OCI-LY7 (cell line): Measurements from ENCODE around the gene MAP7D3. TPM values are rescaled to one million over a fixed set of nuclear protein-coding genes. Genes with fewer than 3 reads are reported as not detected.

Source experiments
- BruUV-seq: library from RNA; stranded (reverse); fragments of 400-500 nt; replicated peaks from 2 replicates; lab custom pipeline; 2021; lab: Mats Ljungman, UMichigan
- CTCF ChIA-PET: fragments of 300-600 bp; sonication (Branson Sonifier 250); formaldehyde crosslinking; loops from one replicate; lab custom pipeline; 2022; ENCODE audit warnings: antibody characterized with exemption; ENCODE audit not compliant: unreplicated experiment; lab: Charles Lee
- POLR2A ChIA-PET: fragments of 300-600 bp; sonication (Branson Sonifier 250); formaldehyde crosslinking; loops from one replicate; lab custom pipeline; 2022; ENCODE audit warnings: antibody characterized with exemption; lab: Charles Lee
- DNase-seq: peaks from one replicate; pipeline ENCODE4 v3.0.0-alpha.2; 2015; ENCODE audit warnings: low spot score
- H2AFZ ChIP-seq: fragments of 200-600 bp; sonication (generic), shearing (Covaris generic); 2 replicates; pipeline ENCODE4 v1.6.1; 2014; ENCODE audit warnings: mild to moderate bottlenecking, antibody characterized with exemption, low read length, moderate library complexity
- H3K27ac ChIP-seq: fragments of 200-600 bp; sonication (generic); 2 replicates; pipeline ENCODE4 v1.5.1; 2014; ENCODE audit warnings: mixed run types, low read depth, mild to moderate bottlenecking, moderate library complexity, low read length, inconsistent platforms; ENCODE audit not compliant: poor library complexity, severe bottlenecking
- H3K36me3 ChIP-seq: fragments of 200-600 bp; sonication (generic); 2 replicates; pipeline ENCODE4 v1.6.1; 2014; ENCODE audit warnings: mild to moderate bottlenecking, antibody characterized with exemption, low read length, moderate library complexity, mixed read lengths; ENCODE audit not compliant: insufficient read depth
- H3K4me1 ChIP-seq: fragments of 200-600 bp; sonication (generic); 2 replicates; pipeline ENCODE4 v1.5.1; 2014; ENCODE audit warnings: mild to moderate bottlenecking, low read length; ENCODE audit not compliant: insufficient read depth, poor library complexity, severe bottlenecking
- H3K4me2 ChIP-seq: fragments of 200-600 bp; sonication (generic); 2 replicates; pipeline ENCODE4 v1.6.1; 2014; ENCODE audit warnings: mild to moderate bottlenecking, low read length
- H3K4me3 ChIP-seq: fragments of 200-600 bp; sonication (generic); 2 replicates; pipeline ENCODE4 v1.5.1; 2014; ENCODE audit warnings: mild to moderate bottlenecking, low read depth, low read length; ENCODE audit not compliant: poor library complexity, severe bottlenecking
- H3K79me2 ChIP-seq: fragments of 200-600 bp; sonication (generic); 2 replicates; pipeline ENCODE4 v1.6.1; 2016; ENCODE audit warnings: low read depth, mild to moderate bottlenecking, low read length, moderate library complexity, mixed read lengths; ENCODE audit not compliant: insufficient read depth
- H3K9me2 ChIP-seq: fragments of 200-600 bp; sonication (generic); 2 replicates; pipeline ENCODE4 v1.6.1; 2016; ENCODE audit warnings: mild to moderate bottlenecking, low read length, mixed read lengths; ENCODE audit not compliant: insufficient read depth
- H3K9me3 ChIP-seq: fragments of 200-600 bp; sonication (generic); 2 replicates; pipeline ENCODE4 v1.6.1; 2014; ENCODE audit warnings: mild to moderate bottlenecking, mixed run types, low read length, mixed read lengths
- H4K20me1 ChIP-seq: fragments of 200-600 bp; sonication (generic); 2 replicates; pipeline ENCODE4 v1.6.1; 2014; ENCODE audit warnings: mild to moderate bottlenecking, antibody characterized with exemption, low read length, moderate library complexity, mixed read lengths; ENCODE audit not compliant: insufficient read depth
- EZH2phosphoT487 ChIP-seq: fragments of 200-600 bp; sonication (generic); IDR thresholded peaks from 2 replicates; pipeline ENCODE4 v1.6.1; 2018; ENCODE audit warnings: low read depth, borderline replicate concordance, mild to moderate bottlenecking, mixed run types, antibody characterized with exemption, low read length, moderate library complexity, mixed read lengths
- intact Hi-C: fragments of 100-400 bp; cut with micrococcal nuclease; formaldehyde crosslinking; loops from one replicate; pipeline ENCODE4 v1.10.0; 2022; ENCODE audit not compliant: unreplicated experiment
- total RNA-seq, 2 experiments: library from RNA; depleted of rRNA in 1 of 2; stranded (reverse); fragments of >200 nt in 1 of 2; shearing (Covaris generic) in 1 of 2; gene quantifications; 2 replicates each; pipeline ENCODE4 v1.2.3, GENCODE V29; 2014 to 2022
- TF ChIP-seq, protein P1 (sequence below): fragments of 200-600 bp; sonication (generic); conservative IDR thresholded peaks from 2 replicates; pipeline ENCODE4 v1.5.1; 2014; ENCODE audit warnings: mild to moderate bottlenecking, antibody characterized with exemption, low read length, moderate library complexity, mixed read lengths

MAP7D3 gene
- total RNA-seq, 2 experiments from 2014 or later = 7.7 to 15.6 TPM

DNA sequence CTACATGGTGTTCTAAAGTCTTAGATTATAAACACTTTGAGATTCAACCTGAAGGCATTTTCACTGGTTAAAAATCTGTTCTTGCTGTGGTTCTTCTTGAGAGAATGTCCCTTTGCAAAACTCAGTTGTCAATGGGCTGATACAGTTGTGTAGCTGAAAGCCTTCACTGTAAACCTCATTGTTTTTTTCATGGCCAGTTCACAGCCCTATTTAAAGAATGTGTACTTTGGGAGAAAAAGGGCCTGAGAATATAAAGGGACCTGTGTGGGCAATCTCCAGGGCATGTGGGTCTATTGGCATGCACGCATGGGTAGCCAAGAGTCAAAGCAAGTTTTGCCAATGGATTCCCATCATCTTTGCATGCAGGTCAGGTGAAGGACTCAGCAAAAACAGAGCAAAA lies 7.8 kb upstream of the MAP7D3 start:
- intact Hi-C loops = no loop called here
- Histone ChIP-seq H3K9me2 (no peaks in the 10 kb centered on the region), H3K4me3 (no peak overlapping the region), H3K27ac (no peak overlapping the region), H4K20me1 (no peaks in the 10 kb centered on the region), H2AFZ (no peak overlapping the region), H3K9me3 (no peaks in the 10 kb centered on the region), H3K4me1 (no peaks in the 10 kb centered on the region), H3K36me3 (no peaks in the 10 kb centered on the region), H3K79me2 (no peaks in the 10 kb centered on the region), H3K4me2 (no peak overlapping the region)
- ChIA-PET POLR2A (no interaction called here), CTCF (no interaction called here)
- BruUV-seq = no TSS peak
- no peak for DNase-seq
- TF ChIP-seq EZH2phosphoT487 = no peak
- TF ChIP-seq, protein P1, sequence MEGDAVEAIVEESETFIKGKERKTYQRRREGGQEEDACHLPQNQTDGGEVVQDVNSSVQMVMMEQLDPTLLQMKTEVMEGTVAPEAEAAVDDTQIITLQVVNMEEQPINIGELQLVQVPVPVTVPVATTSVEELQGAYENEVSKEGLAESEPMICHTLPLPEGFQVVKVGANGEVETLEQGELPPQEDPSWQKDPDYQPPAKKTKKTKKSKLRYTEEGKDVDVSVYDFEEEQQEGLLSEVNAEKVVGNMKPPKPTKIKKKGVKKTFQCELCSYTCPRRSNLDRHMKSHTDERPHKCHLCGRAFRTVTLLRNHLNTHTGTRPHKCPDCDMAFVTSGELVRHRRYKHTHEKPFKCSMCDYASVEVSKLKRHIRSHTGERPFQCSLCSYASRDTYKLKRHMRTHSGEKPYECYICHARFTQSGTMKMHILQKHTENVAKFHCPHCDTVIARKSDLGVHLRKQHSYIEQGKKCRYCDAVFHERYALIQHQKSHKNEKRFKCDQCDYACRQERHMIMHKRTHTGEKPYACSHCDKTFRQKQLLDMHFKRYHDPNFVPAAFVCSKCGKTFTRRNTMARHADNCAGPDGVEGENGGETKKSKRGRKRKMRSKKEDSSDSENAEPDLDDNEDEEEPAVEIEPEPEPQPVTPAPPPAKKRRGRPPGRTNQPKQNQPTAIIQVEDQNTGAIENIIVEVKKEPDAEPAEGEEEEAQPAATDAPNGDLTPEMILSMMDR = no peak

DNA sequence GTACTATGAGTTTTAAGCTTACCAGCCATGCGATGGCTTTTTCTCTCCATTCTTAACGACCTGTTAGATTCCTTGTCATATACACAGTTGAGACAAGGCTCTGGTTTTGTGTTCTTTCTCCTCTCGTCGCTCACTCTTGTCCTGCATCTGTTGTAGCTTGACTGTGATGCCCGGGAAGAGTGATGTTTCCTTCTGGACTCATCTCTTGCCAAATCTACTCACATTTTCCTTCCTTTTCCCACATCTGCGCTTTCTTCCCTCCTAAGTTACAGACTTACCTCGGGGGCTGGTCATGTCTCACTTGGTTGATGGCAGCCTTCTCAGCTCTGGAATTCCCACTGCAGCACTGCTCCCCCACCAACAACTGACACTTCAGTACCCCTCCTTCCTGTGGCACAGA lies 4.8 kb upstream of the MAP7D3 start:
- no peaks in the 10 kb centered on the region for H4K20me1 ChIP-seq
- H3K79me2 ChIP-seq = no peaks in the 10 kb centered on the region
- H3K9me3 ChIP-seq = no peaks in the 10 kb centered on the region
- BruUV-seq = no TSS peak
- no peak overlapping the region for H3K4me3 ChIP-seq
- intact Hi-C loops = no loop called here
- H3K36me3 ChIP-seq = no peaks in the 10 kb centered on the region
- H3K27ac ChIP-seq = no peak overlapping the region
- CTCF ChIA-PET = no interaction called here
- TF ChIP-seq EZH2phosphoT487 = no peak
- TF ChIP-seq, protein P1 = no peak
- H3K9me2 ChIP-seq = no peaks in the 10 kb centered on the region
- POLR2A ChIA-PET = no interaction called here
- no peak for DNase-seq
- peaks cover 4% of the 10 kb centered on the region for H3K4me1 ChIP-seq
- no peak overlapping the region for H3K4me2 ChIP-seq
- H2AFZ ChIP-seq = no peak overlapping the region

DNA sequence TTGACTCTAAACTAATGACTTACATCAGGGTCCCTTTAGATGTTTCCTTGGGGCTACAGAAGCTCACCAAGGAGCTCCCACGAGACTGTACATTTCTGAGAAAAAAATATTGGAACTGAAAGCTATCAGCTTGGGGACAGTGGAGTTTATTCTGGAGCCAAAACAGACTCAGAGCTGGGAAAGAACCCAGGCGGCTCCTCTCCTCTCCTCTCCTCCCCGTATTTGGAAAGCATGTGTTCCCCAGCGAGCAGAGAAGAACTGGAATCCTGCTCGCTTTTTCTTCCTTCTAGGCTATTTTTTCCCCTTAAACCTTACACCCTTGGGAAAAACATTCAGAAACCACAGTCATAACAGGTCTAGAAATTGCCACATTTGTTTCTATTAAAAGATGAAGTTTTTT lies 4.3 kb upstream of the MAP7D3 start:
- no peak overlapping the region for H2AFZ ChIP-seq
- POLR2A ChIA-PET = no interaction called here
- H3K27ac ChIP-seq = no peak overlapping the region
- no TSS peak for BruUV-seq
- H3K9me3 ChIP-seq = no peaks in the 10 kb centered on the region
- intact Hi-C loops = no loop called here
- DNase-seq = no peak
- H3K9me2 ChIP-seq = no peaks in the 10 kb centered on the region
- H3K36me3 ChIP-seq = no peaks in the 10 kb centered on the region
- no peak for TF ChIP-seq EZH2phosphoT487
- TF ChIP-seq, protein P1 = no peak
- CTCF ChIA-PET = no interaction called here
- peaks cover 4% of the 10 kb centered on the region for H3K4me1 ChIP-seq
- no peak overlapping the region for H3K4me3 ChIP-seq
- H3K79me2 ChIP-seq = no peaks in the 10 kb centered on the region
- no peak overlapping the region for H3K4me2 ChIP-seq
- no peaks in the 10 kb centered on the region for H4K20me1 ChIP-seq
